Epithelial cell of esophagus (primary cell): ENCODE results near the gene TAPT1.
A peak's percentile ranks its signal among the peaks of the same experiment; 100 is the strongest.
"Not testable (repeated sequence)": the region's sequence is repeated elsewhere in the genome, so short reads cannot be mapped to it uniquely, and the experiment has no call there.

Experiments used
- DNase-seq: peaks from one replicate; pipeline ENCODE4 v3.0.0; 2010; ENCODE audit warnings: low read depth
- H3K4me3 ChIP-seq: 2 replicates; pipeline ENCODE4 v1.5.1; 2011; ENCODE audit warnings: mild to moderate bottlenecking, low read length, control low read depth
- CTCF ChIP-seq: IDR thresholded peaks from 2 replicates; pipeline ENCODE4 v1.5.1; 2011; ENCODE audit warnings: low read depth, mild to moderate bottlenecking, low read length, control low read depth, inconsistent platforms; ENCODE audit not compliant: insufficient read depth; ENCODE audit errors: missing control alignments

TAPT1 gene

GRCh38 chr4:16196482-16197393 is 29.5 kb downstream of the TAPT1 start:
- peak; percentile 72 for DNase-seq

GRCh38 chr4:16195209-16195608 is 31.1 kb downstream of the TAPT1 start:
- DNase-seq = no peak
- TF ChIP-seq CTCF = no peak

More at GRCh38 chr4:16196482-16197393, 29.5 kb downstream of the TAPT1 start:
- no peak overlapping the region for H3K4me3 ChIP-seq
- peak; percentile 59 for TF ChIP-seq CTCF

GRCh38 chr4:16194798-16195197 is 31.5 kb downstream of the TAPT1 start:
- not testable (repeated sequence) for DNase-seq

More at GRCh38 chr4:16195209-16195608, 31.1 kb downstream of the TAPT1 start:
- no peak overlapping the region for H3K4me3 ChIP-seq

GRCh38 chr4:16194214-16194613 is 32.1 kb downstream of the TAPT1 start:
- DNase-seq = no peak
- TF ChIP-seq CTCF = no peak
- H3K4me3 ChIP-seq = no peak overlapping the region

More at GRCh38 chr4:16194798-16195197, 31.5 kb downstream of the TAPT1 start:
- H3K4me3 ChIP-seq = not testable (repeated sequence)

- no peak for TF ChIP-seq CTCF
- H3K4me3 ChIP-seq = no peak overlapping the region
- no peak for DNase-seq
These were observed 33.4 kb downstream of the TAPT1 start for GRCh38 chr4:16192631-16193518.

GRCh38 chr4:16192057-16192456 is 34.2 kb downstream of the TAPT1 start:
- no peak for DNase-seq
- no peak for TF ChIP-seq CTCF
- no peak overlapping the region for H3K4me3 ChIP-seq

GRCh38 chr4:16187455-16187854 is 38.8 kb downstream of the TAPT1 start:
- no peak for TF ChIP-seq CTCF
- H3K4me3 ChIP-seq = no peak overlapping the region
- no peak for DNase-seq
